Endodermal cell (in vitro differentiated cells): Measurements from ENCODE around the gene SPTLC3. TPM values are rescaled to one million over a fixed set of nuclear protein-coding genes. Genes with fewer than 3 reads are reported as not detected.

Experiments
- DNase-seq: peaks from one replicate; pipeline ENCODE4 v3.0.0-alpha.2; 2017
- H3K27ac ChIP-seq: 2 replicates; pipeline ENCODE4 v1.5.1; 2013; ENCODE audit warnings: mild to moderate bottlenecking, low read depth, low read length, moderate library complexity
- H3K27me3 ChIP-seq: 2 replicates; pipeline ENCODE4 v1.6.1; 2013; ENCODE audit warnings: mild to moderate bottlenecking, low read length, moderate library complexity; ENCODE audit not compliant: insufficient read depth, control insufficient read depth, poor library complexity, severe bottlenecking
- H3K36me3 ChIP-seq: 2 replicates; pipeline ENCODE4 v1.7.0; 2013; ENCODE audit warnings: mild to moderate bottlenecking, low read length, moderate library complexity; ENCODE audit not compliant: control insufficient read depth, insufficient read depth
- H3K4me1 ChIP-seq: one replicate; pipeline ENCODE4 v1.7.0; 2013; ENCODE audit warnings: low read length; ENCODE audit not compliant: control insufficient read depth, insufficient read depth
- H3K4me3 ChIP-seq: 2 replicates; pipeline ENCODE4 v1.5.1; 2013; ENCODE audit warnings: mild to moderate bottlenecking, low read length, moderate library complexity
- H3K9ac ChIP-seq: 2 replicates; pipeline ENCODE4 v1.6.1; 2013; ENCODE audit warnings: mild to moderate bottlenecking, low read length, moderate library complexity; ENCODE audit not compliant: poor library complexity, severe bottlenecking; ENCODE audit errors: extremely low read depth
- H3K9me3 ChIP-seq: 2 replicates; pipeline ENCODE4 v1.6.1; 2013; ENCODE audit warnings: mild to moderate bottlenecking, low read length, moderate library complexity; ENCODE audit not compliant: control insufficient read depth
- H3K27ac Mint-ChIP-seq: 2 replicates; pipeline ENCODE4 v1.8.0; 2020; ENCODE audit warnings: mixed read lengths
- H3K27me3 Mint-ChIP-seq: 2 replicates; pipeline ENCODE4 v1.8.0; 2021; ENCODE audit warnings: mild to moderate bottlenecking, mixed read lengths; ENCODE audit not compliant: insufficient read depth
- H3K36me3 Mint-ChIP-seq: 2 replicates; pipeline ENCODE4 v1.8.0; 2020; ENCODE audit warnings: low read depth, mixed read lengths
- H3K4me1 Mint-ChIP-seq: 2 replicates; pipeline ENCODE4 v1.8.0; 2020; ENCODE audit warnings: mixed read lengths
- H3K4me3 Mint-ChIP-seq: 2 replicates; pipeline ENCODE4 v1.8.0; 2020; ENCODE audit warnings: mild to moderate bottlenecking, moderate library complexity, mixed read lengths
- H3K9me3 Mint-ChIP-seq: 2 replicates; pipeline ENCODE4 v1.8.0; 2020; ENCODE audit warnings: mild to moderate bottlenecking, mixed read lengths
- WGBS, 2 experiments: methylation state at CpG; one replicate each; pipeline versions ENCODE4 v1.1.5 to v1.1.7; 2013; ENCODE audit warnings: missing lambda C conversion rate in 2 of 2, mixed read lengths in 1 of 2; ENCODE audit not compliant: insufficient coverage in 1 of 2, insufficient read length in 1 of 2; 5-methylcytosine and 5-hydroxymethylcytosine counted together
- total RNA-seq, 2 donors: library from RNA; stranded (reverse); fragmentation: NEBNext Ultra II Directional in 1 of 2; extraction: Animal tissue kit (Norgen Biotek cat#: 25700) in 1 of 2; gene quantifications; 2 replicates in 1 of 2; 3 replicates in 1 of 2; pipeline ENCODE4 v1.2.1, GENCODE V29; 2021
- TF ChIP-seq, protein P1 (sequence below): fragments of 200-600 bp; sonication (generic); conservative IDR thresholded peaks from 2 replicates; pipeline ENCODE4 v1.5.0; 2021; ENCODE audit warnings: antibody characterized with exemption, mild to moderate bottlenecking

SPTLC3 gene
- total RNA-seq, 2 donors from 2014 or later: 1.6 TPM

DNA sequence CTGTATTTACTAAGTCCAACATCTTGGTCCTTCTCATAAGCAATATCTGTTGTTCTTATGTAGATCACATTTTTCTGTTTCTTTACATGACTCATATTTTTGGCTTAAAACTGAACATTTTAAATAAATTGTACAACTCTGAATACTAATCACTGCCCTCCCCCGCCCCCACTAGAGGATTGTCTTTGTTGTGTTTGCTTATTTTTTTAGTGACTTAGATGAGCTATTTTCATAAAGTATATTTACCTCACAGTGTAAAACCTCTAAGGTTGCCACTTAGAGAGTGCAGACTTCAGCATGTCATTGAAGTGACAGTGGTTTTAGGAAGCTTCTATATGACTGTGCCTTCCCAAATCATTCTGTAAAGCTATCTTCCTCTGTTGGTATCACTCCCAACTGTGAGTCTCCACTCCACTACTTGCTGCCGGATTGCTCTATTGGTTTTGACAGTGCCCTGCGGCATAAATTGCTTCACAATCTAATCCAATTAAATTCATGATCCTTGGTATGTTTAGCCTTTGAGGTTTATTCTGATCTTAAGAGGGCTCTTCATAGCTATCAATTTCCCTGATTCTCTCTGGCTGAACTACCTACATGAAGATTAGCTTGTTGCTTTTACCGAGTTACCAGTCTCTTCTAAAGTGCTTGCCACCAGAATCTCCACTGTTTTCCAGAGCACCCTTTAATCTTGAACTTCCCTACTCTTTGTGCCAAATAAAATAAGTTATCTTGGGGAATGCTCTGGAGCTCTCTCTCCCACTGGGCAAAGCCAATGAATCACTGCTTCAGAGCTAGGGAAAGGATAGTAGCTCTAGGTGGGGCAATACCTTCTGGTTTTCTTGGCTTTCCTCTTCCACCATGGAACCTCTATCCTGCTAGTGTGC lies 33.0 kb downstream of the SPTLC3 start:
- Histone ChIP-seq H3K27me3 (no peaks in the 10 kb centered on the region), H3K4me3 (no peak overlapping the region), H3K9ac (no peak overlapping the region), H3K4me1 (peaks cover 8% of the 10 kb centered on the region), H3K27ac (no peak overlapping the region), H3K36me3 (no peaks in the 10 kb centered on the region), H3K9me3 (no peaks in the 10 kb centered on the region)
- no peak overlapping the region for H3K27ac Mint-ChIP-seq
- no peak for DNase-seq
- no peaks in the 10 kb centered on the region for H3K36me3 Mint-ChIP-seq
- TF ChIP-seq, protein P1, sequence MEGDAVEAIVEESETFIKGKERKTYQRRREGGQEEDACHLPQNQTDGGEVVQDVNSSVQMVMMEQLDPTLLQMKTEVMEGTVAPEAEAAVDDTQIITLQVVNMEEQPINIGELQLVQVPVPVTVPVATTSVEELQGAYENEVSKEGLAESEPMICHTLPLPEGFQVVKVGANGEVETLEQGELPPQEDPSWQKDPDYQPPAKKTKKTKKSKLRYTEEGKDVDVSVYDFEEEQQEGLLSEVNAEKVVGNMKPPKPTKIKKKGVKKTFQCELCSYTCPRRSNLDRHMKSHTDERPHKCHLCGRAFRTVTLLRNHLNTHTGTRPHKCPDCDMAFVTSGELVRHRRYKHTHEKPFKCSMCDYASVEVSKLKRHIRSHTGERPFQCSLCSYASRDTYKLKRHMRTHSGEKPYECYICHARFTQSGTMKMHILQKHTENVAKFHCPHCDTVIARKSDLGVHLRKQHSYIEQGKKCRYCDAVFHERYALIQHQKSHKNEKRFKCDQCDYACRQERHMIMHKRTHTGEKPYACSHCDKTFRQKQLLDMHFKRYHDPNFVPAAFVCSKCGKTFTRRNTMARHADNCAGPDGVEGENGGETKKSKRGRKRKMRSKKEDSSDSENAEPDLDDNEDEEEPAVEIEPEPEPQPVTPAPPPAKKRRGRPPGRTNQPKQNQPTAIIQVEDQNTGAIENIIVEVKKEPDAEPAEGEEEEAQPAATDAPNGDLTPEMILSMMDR: no peak
- no peak overlapping the region for H3K4me3 Mint-ChIP-seq
- no peaks in the 10 kb centered on the region for H3K9me3 Mint-ChIP-seq
- WGBS, 2 experiments: 88 to 100% methylated on average over 1 to 3 of the region's 4 CpGs
- H3K27me3 Mint-ChIP-seq: no peaks in the 10 kb centered on the region
- peaks cover 18% of the 10 kb centered on the region for H3K4me1 Mint-ChIP-seq

DNA sequence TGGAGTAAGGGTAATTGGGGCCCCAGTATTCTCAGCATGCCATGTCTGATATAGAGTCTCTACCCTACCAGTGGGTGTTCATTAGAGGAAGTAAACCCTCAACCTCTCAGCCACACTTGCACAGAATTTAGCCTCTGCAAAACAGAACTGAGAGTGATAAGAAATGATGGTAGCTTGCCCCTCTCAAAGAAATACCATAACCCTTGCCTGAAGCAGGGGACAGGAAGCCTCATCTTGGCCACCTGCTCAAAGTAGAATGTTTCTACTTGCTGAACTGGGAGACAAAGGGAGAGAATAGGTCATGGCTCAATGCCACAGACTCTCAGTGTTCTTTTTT lies 33.7 kb downstream of the SPTLC3 start:
- Mint-ChIP-seq H3K36me3 (no peaks in the 10 kb centered on the region), H3K27me3 (no peaks in the 10 kb centered on the region), H3K4me1 (peaks cover 18% of the 10 kb centered on the region), H3K4me3 (no peak overlapping the region), H3K9me3 (no peaks in the 10 kb centered on the region), H3K27ac (no peak overlapping the region)
- no peaks in the 10 kb centered on the region for H3K9me3 ChIP-seq
- TF ChIP-seq, protein P1: no peak
- no peak for DNase-seq
- no peaks in the 10 kb centered on the region for H3K27me3 ChIP-seq
- peaks cover 8% of the 10 kb centered on the region for H3K4me1 ChIP-seq
- no peak overlapping the region for H3K4me3 ChIP-seq
- H3K9ac ChIP-seq: no peak overlapping the region
- H3K27ac ChIP-seq: no peak overlapping the region
- no peaks in the 10 kb centered on the region for H3K36me3 ChIP-seq

DNA sequence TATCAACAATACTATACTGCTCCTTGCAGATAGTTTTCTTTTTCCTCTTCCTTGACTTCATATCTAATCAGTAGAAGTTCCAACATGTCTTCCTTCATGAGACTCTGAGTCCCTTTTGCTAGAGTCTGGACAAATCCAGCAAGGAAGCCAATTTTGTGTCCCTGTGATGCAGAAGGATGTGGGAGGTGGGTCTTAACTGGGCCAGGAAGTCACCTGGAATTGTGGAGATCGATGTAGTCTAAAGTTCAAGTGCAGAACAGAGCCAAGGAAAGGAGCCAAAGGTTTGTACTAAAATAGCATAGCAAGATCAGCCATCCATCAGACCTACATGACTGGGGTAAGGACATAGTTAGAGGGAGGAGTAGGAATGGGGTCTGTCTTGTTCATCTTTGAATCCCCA lies 37.6 kb downstream of the SPTLC3 start:
- H3K9ac ChIP-seq: no peak overlapping the region
- Mint-ChIP-seq H3K27ac (no peak overlapping the region), H3K36me3 (no peaks in the 10 kb centered on the region), H3K27me3 (no peaks in the 10 kb centered on the region), H3K4me3 (no peak overlapping the region), H3K9me3 (no peaks in the 10 kb centered on the region), H3K4me1 (peaks cover 23% of the 10 kb centered on the region)
- 100% methylated on average over 1 of the region's 1 CpG for WGBS, 2 experiments
- H3K36me3 ChIP-seq: no peaks in the 10 kb centered on the region
- H3K9me3 ChIP-seq: no peaks in the 10 kb centered on the region
- TF ChIP-seq, protein P1: no peak
- H3K4me1 ChIP-seq: peaks cover 8% of the 10 kb centered on the region
- H3K27me3 ChIP-seq: no peaks in the 10 kb centered on the region
- no peak overlapping the region for H3K27ac ChIP-seq
- no peak for DNase-seq
- H3K4me3 ChIP-seq: no peak overlapping the region
